Stimulated activated CD4-positive, alpha-beta T cell treated with anti-CD3 and anti-CD28 coated beads, TNF-alpha, amount 100 ng/mL, for 1 hour (primary cell): ENCODE measurements around the gene HBG1.

Experiments used
- DNase-seq, 3 donors: peaks; one replicate each; pipeline ENCODE4 v3.0.0-alpha.2; 2020; ENCODE audit warnings: low read depth in 3 of 3, low spot score in 1 of 3

Gene HBG1

GRCh38 chr11:5228124-5228523, 21.5 kb downstream of the HBG1 start:
- DNase-seq = no peak

DNA sequence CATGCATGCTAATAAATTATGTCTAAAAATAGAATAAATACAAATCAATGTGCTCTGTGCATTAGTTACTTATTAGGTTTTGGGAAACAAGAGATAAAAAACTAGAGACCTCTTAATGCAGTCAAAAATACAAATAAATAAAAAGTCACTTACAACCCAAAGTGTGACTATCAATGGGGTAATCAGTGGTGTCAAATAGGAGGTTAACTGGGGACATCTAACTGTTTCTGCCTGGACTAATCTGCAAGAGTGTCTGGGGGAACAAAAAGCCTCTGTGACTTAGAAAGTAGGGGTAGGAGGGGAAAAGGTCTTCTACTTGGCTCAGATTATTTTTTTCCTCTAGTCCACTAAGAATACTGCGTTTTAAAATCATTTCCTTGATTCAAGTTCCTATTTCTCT, 22.0 kb downstream of the HBG1 start:
- no peak for DNase-seq

GRCh38 chr11:5226732-5227310, 22.8 kb downstream of the HBG1 start, which contains the start of gene HBB:
TSS of gene HBB (minus strand) at chr11:5227071. CDS start at chr11:5227021, 50 bp downstream.
- no peak for DNase-seq

- DNase-seq = no peak
Observed at GRCh38 chr11:5225480-5225871, 24.2 kb downstream of the HBG1 start.

- no peak for DNase-seq
Observed at GRCh38 chr11:5224538-5225479, 24.8 kb downstream of the HBG1 start.

DNA sequence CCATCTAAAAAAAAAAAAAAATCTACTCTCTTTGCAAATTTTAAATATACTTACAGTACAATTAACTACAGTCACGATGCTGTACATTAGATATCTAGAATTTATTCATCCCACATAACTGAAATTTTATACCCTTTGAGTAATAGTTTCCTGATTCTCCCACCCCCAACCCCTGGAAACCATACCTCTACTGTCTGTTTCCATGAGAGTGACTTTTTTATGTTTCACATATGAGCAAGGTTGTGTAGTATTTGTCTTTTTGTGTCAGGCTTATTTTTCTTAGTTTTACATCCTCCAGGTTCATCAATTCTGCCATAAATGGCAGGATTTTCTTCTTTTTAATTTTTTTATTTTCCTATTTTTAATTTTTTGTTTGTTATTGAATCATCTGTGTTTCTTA, 26.0 kb downstream of the HBG1 start:
- DNase-seq = no peak

DNA sequence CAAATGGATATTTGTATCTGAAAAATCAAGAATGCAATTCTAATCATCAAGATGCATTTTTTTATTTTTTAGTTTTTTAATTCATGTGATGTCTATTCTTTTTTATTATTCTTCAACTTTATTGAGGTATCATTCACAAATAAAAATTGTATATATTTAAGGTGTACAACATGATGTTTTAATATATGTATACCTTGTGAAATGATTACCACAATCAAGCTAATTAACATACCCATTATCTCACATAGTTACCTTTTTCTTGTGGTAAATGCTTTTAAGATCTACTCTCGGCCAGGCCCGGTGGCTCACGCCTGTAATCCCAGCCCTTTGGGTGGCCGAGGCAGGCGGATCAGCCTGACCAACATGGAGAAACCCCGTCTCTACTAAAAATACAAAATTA, 26.5 kb downstream of the HBG1 start:
- no peak for DNase-seq

GRCh38 chr11:5210376-5210885, 39.2 kb downstream of the HBG1 start:
- no peak for DNase-seq

DNA sequence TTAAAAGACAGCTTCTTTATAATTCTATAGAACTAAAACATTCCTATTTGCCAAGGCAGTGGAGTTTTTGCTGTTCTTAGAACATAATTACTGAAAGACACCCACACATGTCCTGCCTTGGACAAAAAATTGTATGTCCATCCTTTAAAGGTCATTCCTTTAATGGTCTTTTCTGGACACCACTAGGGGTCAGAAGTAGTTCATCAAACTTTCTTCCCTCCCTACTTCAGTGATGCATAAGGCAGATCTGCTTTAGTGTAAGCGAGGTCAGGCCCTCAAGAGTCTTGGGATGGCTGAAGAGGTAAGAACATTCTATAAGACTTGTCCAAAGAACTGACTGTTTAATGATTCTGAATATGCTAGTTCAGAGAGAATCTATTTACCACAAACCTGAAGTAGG, 44.9 kb downstream of the HBG1 start:
- DNase-seq = no peak

GRCh38 chr11:5203366-5203765, 46.3 kb downstream of the HBG1 start:
- DNase-seq = no peak

DNA sequence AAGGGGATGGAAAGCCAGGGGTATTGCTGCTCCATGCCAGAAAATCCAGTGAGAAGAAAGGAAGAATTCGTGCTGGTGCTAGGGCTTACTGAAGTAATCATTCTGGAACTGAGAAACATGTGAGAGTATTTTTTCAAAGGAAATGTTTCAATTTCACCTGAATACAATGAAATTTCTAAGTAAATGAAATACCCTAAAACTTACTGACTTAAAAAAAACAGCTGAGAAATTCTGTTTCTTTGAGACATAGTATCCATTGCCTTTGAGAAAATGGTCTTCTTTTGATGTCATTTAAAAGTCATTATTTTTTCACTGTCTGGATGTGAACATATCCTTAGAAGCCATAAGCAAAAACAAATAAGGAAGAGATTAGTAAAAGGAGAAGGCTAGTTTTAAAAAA, 49.1 kb downstream of the HBG1 start, which contains the start of gene OR51V1:
Gene OR51V1, minus strand, starts transcription at position 101 of the 400 bp plus-strand sequence. Its CDS starts 0 bp downstream, at position 101.
- no peak for DNase-seq

DNA sequence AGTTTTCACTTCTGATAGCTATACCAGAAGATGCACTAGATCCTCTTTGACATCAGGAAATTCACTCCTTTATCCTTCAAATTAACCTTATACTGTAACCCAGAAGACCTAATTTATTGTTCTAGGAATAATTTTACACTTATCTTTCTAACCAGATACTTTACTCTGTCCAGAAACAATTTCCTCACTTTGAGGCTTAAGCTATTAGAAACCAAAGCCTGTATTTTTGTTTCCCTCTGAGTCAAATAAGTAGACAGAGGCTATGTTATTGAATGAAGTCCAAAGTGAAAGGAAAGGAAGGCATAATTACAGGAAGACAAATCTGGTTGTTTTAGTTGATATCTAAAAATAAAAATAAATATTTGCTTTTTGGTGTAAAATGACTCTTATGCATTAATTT, 51.4 kb downstream of the HBG1 start:
- DNase-seq = no peak
